Measurements from ENCODE around the gene BRD4.
"Not testable (repeated sequence)": the region's sequence is repeated elsewhere in the genome, so short reads cannot be mapped to it uniquely, and the experiment has no call there.

Gene BRD4

DNA sequence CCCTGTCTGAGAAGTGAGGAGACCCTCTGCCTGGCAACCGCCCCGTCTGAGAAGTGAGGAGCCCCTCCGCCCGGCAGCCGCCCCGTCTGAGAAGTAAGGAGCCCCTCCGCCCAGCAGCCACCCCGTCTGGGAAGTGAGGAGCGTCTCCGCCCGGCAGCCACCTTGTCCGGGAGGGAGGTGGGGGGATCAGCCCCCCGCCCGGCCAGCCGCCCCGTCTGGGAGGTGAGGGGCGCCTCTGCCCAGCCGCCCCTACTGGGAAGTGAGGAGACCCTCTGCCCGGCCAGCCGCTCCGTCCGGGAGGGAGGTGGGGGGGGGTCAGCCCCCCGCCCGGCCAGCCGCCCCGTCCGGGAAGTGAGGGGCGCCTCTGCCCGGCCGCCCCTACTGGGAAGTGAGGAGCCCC is 30.7 kb upstream of the BRD4 start:
- not testable (repeated sequence) for H3K4me2 ChIP-seq (ENCODE audit: insufficient read depth, low read length, poor library complexity, severe bottlenecking); H3K79me1 ChIP-seq (ENCODE audit: low read depth, low read length); H3K27me3 ChIP-seq (ENCODE audit: control insufficient read depth in 3 of 3, insufficient read depth in 3 of 3, low read depth in 1 of 3, low read length in 3 of 3); H3K23ac ChIP-seq (ENCODE audit: low read depth, low read length, poor library complexity); H3K18ac ChIP-seq (ENCODE audit: low read length); H2AFZ ChIP-seq (ENCODE audit: low read length); H3K4me1 ChIP-seq (ENCODE audit: control insufficient read depth in 2 of 2, insufficient read depth in 1 of 2, low read depth in 1 of 2, low read length in 2 of 2); H2AK5ac ChIP-seq (ENCODE audit: low read depth, low read length); H4K91ac ChIP-seq (ENCODE audit: low read depth, low read length, poor library complexity); H3K14ac ChIP-seq (ENCODE audit: low read length); H2BK5ac ChIP-seq (ENCODE audit: low read length); H2BK15ac ChIP-seq (ENCODE audit: low read length); H4K8ac ChIP-seq (ENCODE audit: low read depth, low read length); H2BK120ac ChIP-seq (ENCODE audit: low read depth, low read length); H3K4me3 ChIP-seq (ENCODE audit: low read length in 2 of 2); DNase-seq (ENCODE audit: low spot score); H2BK12ac ChIP-seq (ENCODE audit: low read length); H3K9ac ChIP-seq (ENCODE audit: low read depth, low read length, poor library complexity); H3K27ac ChIP-seq (replicated peaks; ENCODE audit: low read length); H3K4ac ChIP-seq (ENCODE audit: low read length)
- Histone ChIP-seq H3K9me3 (replicated peaks in 1 of 2; ENCODE audit: control insufficient read depth in 2 of 2, insufficient read depth in 1 of 2, low read depth in 1 of 2, low read length in 2 of 2) (peaks cover 6 to 12% of the 10 kb centered on the region in 2 donors), H3K36me3 (replicated peaks in 1 of 2; ENCODE audit: control insufficient read depth in 2 of 2, insufficient read depth in 2 of 2, low read length in 2 of 2) (peaks cover 53 to 78% of the 10 kb centered on the region in 2 donors)
- WGBS, 2 donors (ENCODE audit: extremely low coverage in 2 of 2, insufficient read length in 2 of 2, insufficient replicate concordance in 1 of 2), result no CpG with 5 or more reads among the region's 30 CpGs

DNA sequence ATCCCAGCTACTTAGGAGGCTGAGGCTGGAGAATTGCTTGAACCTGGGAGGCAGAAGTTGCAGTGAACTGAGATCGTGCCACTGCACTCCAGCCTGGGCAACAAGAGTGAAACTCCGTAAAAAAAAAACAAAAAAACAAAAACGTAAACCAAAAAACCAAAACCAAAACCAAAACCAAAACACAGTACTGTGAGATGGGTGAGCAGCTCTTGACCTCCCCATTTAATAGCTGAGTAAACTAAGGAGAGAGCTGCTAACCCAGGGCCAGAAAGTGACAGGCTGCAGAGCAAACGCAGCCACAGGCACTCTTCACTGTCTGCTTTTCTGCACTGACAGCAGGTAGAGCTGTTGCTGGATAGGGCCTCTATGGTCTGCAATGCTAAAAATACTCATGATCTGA is 27.7 kb upstream of the BRD4 start:
- WGBS, 2 donors (ENCODE audit: extremely low coverage in 2 of 2, insufficient read length in 2 of 2, insufficient replicate concordance in 1 of 2), result 100% methylated on average over 1 of the region's 4 CpGs; no CpG with 5 or more reads in 1 of the 2 donors
- not testable (repeated sequence) for H3K4me3 ChIP-seq (ENCODE audit: low read length in 2 of 2); H2AK5ac ChIP-seq (ENCODE audit: low read depth, low read length); H3K23ac ChIP-seq (ENCODE audit: low read depth, low read length, poor library complexity); H2BK120ac ChIP-seq (ENCODE audit: low read depth, low read length); H4K8ac ChIP-seq (ENCODE audit: low read depth, low read length); H3K18ac ChIP-seq (ENCODE audit: low read length); H4K91ac ChIP-seq (ENCODE audit: low read depth, low read length, poor library complexity); DNase-seq (ENCODE audit: low spot score); H3K9me3 ChIP-seq (replicated peaks in 1 of 2; ENCODE audit: control insufficient read depth in 2 of 2, insufficient read depth in 1 of 2, low read depth in 1 of 2, low read length in 2 of 2); H3K79me1 ChIP-seq (ENCODE audit: low read depth, low read length); H3K4ac ChIP-seq (ENCODE audit: low read length); H3K14ac ChIP-seq (ENCODE audit: low read length); H3K4me1 ChIP-seq (ENCODE audit: control insufficient read depth in 2 of 2, insufficient read depth in 1 of 2, low read depth in 1 of 2, low read length in 2 of 2); H2BK5ac ChIP-seq (ENCODE audit: low read length); H3K27me3 ChIP-seq (ENCODE audit: control insufficient read depth in 3 of 3, insufficient read depth in 3 of 3, low read depth in 1 of 3, low read length in 3 of 3); H3K9ac ChIP-seq (ENCODE audit: low read depth, low read length, poor library complexity); H3K4me2 ChIP-seq (ENCODE audit: insufficient read depth, low read length, poor library complexity, severe bottlenecking); H2BK15ac ChIP-seq (ENCODE audit: low read length); H2AFZ ChIP-seq (ENCODE audit: low read length); H2BK12ac ChIP-seq (ENCODE audit: low read length); H3K27ac ChIP-seq (replicated peaks; ENCODE audit: low read length)
- peaks cover 44 to 75% of the 10 kb centered on the region in 2 donors for H3K36me3 ChIP-seq (replicated peaks in 1 of 2; ENCODE audit: control insufficient read depth in 2 of 2, insufficient read depth in 2 of 2, low read length in 2 of 2)

DNA sequence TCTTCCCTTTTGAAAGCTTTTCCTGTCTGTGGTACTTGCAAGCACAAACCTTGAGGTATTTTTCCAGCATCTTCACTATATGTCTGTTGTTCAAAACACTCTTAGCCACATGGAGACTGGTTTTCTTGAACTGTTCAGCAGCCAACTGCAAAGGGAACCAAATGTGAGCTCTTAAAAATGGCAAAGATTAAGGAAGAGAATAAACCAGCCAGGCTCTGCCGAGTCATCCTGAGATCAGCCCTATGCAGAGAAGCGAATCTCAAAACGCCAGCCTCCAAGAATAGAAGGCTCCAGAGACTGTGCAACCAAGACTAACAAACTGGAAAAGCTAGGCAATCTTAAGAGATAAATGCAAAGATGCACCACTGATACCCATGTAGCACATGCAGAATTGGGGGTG is 26.6 kb upstream of the BRD4 start:
- Histone ChIP-seq H3K27me3 (ENCODE audit: control insufficient read depth in 3 of 3, insufficient read depth in 3 of 3, low read depth in 1 of 3, low read length in 3 of 3) (no peaks in the 10 kb centered on the region), H3K4me2 (ENCODE audit: insufficient read depth, low read length, poor library complexity, severe bottlenecking) (no peak overlapping the region), H2BK12ac (ENCODE audit: low read length) (no peak overlapping the region), H3K27ac (replicated peaks; ENCODE audit: low read length) (no peak overlapping the region), H3K9me3 (replicated peaks in 1 of 2; ENCODE audit: control insufficient read depth in 2 of 2, insufficient read depth in 1 of 2, low read depth in 1 of 2, low read length in 2 of 2) (peaks cover 3 to 4% of the 10 kb centered on the region in 2 donors), H3K9ac (ENCODE audit: low read depth, low read length, poor library complexity) (no peak overlapping the region), H3K4ac (ENCODE audit: low read length) (no peak overlapping the region), H2BK5ac (ENCODE audit: low read length) (no peak overlapping the region), H3K79me1 (ENCODE audit: low read depth, low read length) (peaks cover 2% of the 10 kb centered on the region), H2BK15ac (ENCODE audit: low read length) (no peak overlapping the region), H3K4me1 (ENCODE audit: control insufficient read depth in 2 of 2, insufficient read depth in 1 of 2, low read depth in 1 of 2, low read length in 2 of 2) (no peaks in the 10 kb centered on the region), H2BK120ac (ENCODE audit: low read depth, low read length) (no peak overlapping the region), H2AFZ (ENCODE audit: low read length) (no peak overlapping the region), H4K91ac (ENCODE audit: low read depth, low read length, poor library complexity) (no peak overlapping the region), H3K4me3 (ENCODE audit: low read length in 2 of 2) (no peak overlapping the region), H3K14ac (ENCODE audit: low read length) (no peak overlapping the region), H3K23ac (ENCODE audit: low read depth, low read length, poor library complexity) (no peak overlapping the region), H4K8ac (ENCODE audit: low read depth, low read length) (no peak overlapping the region), H2AK5ac (ENCODE audit: low read depth, low read length) (no peak overlapping the region), H3K36me3 (replicated peaks in 1 of 2; ENCODE audit: control insufficient read depth in 2 of 2, insufficient read depth in 2 of 2, low read length in 2 of 2) (peaks cover 49 to 78% of the 10 kb centered on the region in 2 donors), H3K18ac (ENCODE audit: low read length) (no peak overlapping the region)
- DNase-seq (ENCODE audit: low spot score), result no peak
- no CpG with 5 or more reads among the region's 3 CpGs for WGBS, 2 donors (ENCODE audit: extremely low coverage in 2 of 2, insufficient read length in 2 of 2, insufficient replicate concordance in 1 of 2)

DNA sequence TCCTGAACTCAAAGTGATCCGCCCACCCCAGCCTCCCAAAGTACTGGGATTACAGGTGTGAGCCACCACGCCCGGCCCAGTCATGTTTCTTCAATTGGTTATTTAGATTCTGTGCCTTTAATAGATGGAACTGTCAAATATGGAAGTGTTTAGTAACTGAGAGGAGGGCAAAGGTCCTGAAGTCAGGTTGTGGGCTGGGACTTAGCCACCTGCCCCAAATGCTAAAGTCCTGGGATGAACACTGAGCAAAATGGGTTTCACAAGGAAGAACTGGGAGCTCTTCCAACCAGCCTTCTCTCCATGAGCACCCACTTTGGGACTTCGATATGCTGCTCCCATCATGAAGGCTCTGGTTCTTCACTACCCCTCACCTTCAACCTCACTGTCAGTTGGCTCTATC is 25.6 kb upstream of the BRD4 start:
- Histone ChIP-seq H3K4me1 (ENCODE audit: control insufficient read depth in 2 of 2, insufficient read depth in 1 of 2, low read depth in 1 of 2, low read length in 2 of 2) (no peaks in the 10 kb centered on the region), H4K8ac (ENCODE audit: low read depth, low read length) (no peak overlapping the region), H3K18ac (ENCODE audit: low read length) (no peak overlapping the region), H2AK5ac (ENCODE audit: low read depth, low read length) (no peak overlapping the region), H3K14ac (ENCODE audit: low read length) (no peak overlapping the region), H3K36me3 (replicated peaks in 1 of 2; ENCODE audit: control insufficient read depth in 2 of 2, insufficient read depth in 2 of 2, low read length in 2 of 2) (peaks cover 49 to 87% of the 10 kb centered on the region in 2 donors), H4K91ac (ENCODE audit: low read depth, low read length, poor library complexity) (no peak overlapping the region), H2AFZ (ENCODE audit: low read length) (no peak overlapping the region), H3K4me3 (ENCODE audit: low read length in 2 of 2) (no peak overlapping the region), H3K79me1 (ENCODE audit: low read depth, low read length) (peaks cover 2% of the 10 kb centered on the region), H2BK120ac (ENCODE audit: low read depth, low read length) (no peak overlapping the region), H2BK12ac (ENCODE audit: low read length) (no peak overlapping the region), H3K27me3 (ENCODE audit: control insufficient read depth in 3 of 3, insufficient read depth in 3 of 3, low read depth in 1 of 3, low read length in 3 of 3) (no peaks in the 10 kb centered on the region), H3K23ac (ENCODE audit: low read depth, low read length, poor library complexity) (no peak overlapping the region), H3K9me3 (replicated peaks in 1 of 2; ENCODE audit: control insufficient read depth in 2 of 2, insufficient read depth in 1 of 2, low read depth in 1 of 2, low read length in 2 of 2) (peaks cover 3 to 4% of the 10 kb centered on the region in 2 donors), H3K4ac (ENCODE audit: low read length) (no peak overlapping the region), H2BK5ac (ENCODE audit: low read length) (no peak overlapping the region), H3K27ac (replicated peaks; ENCODE audit: low read length) (no peak overlapping the region), H3K4me2 (ENCODE audit: insufficient read depth, low read length, poor library complexity, severe bottlenecking) (no peak overlapping the region), H3K9ac (ENCODE audit: low read depth, low read length, poor library complexity) (no peak overlapping the region), H2BK15ac (ENCODE audit: low read length) (no peak overlapping the region)
- no CpG with 5 or more reads among the region's 4 CpGs for WGBS, 2 donors (ENCODE audit: extremely low coverage in 2 of 2, insufficient read length in 2 of 2, insufficient replicate concordance in 1 of 2)
- no peak for DNase-seq (ENCODE audit: low spot score)
